CD14-positive monocyte (primary cell): ENCODE measurements around the gene RAI2. TPM values are rescaled to one million over a fixed set of nuclear protein-coding genes. Genes with fewer than 3 reads are reported as not detected.

Experiments
- DNase-seq, 3 donors: peaks; one replicate each; pipeline ENCODE4 v3.0.0-alpha.2; 2011 to 2022
- H2AFZ ChIP-seq: 2 replicates; pipeline ENCODE4 v1.6.0; 2012; ENCODE audit warnings: mild to moderate bottlenecking, low read depth, low read length, inconsistent platforms; ENCODE audit not compliant: insufficient read depth, poor library complexity, severe bottlenecking
- H3K27ac ChIP-seq, 2 donors: 1 replicate in 1 of 2; 2 replicates in 1 of 2; pipeline ENCODE4 v1.5.1; 2012 to 2013; ENCODE audit warnings: low read length in 2 of 2, control low read depth in 1 of 2, inconsistent platforms in 1 of 2, low read depth in 1 of 2, mild to moderate bottlenecking in 1 of 2
- H3K27me3 ChIP-seq, 2 donors: one replicate each; pipeline versions ENCODE4 v1.6.0 to v1.6.1; 2011 to 2013; ENCODE audit warnings: low read length in 2 of 2; ENCODE audit not compliant: control insufficient read depth in 2 of 2, insufficient read depth in 2 of 2
- H3K36me3 ChIP-seq, 2 donors: replicated peaks in 1 of 2; 1 replicate in 1 of 2; 2 replicates in 1 of 2; pipeline versions ENCODE4 v1.5.1 to v1.6.1; 2012 to 2013; ENCODE audit warnings: low read length in 2 of 2, control low read depth in 1 of 2, inconsistent platforms in 1 of 2, mild to moderate bottlenecking in 1 of 2; ENCODE audit not compliant: insufficient read depth in 2 of 2, control insufficient read depth in 1 of 2
- H3K4me1 ChIP-seq, 2 donors: 1 replicate in 1 of 2; 2 replicates in 1 of 2; pipeline versions ENCODE4 v1.5.1 to v1.6.1; 2012 to 2013; ENCODE audit warnings: low read length in 2 of 2, control low read depth in 1 of 2, inconsistent platforms in 1 of 2, mild to moderate bottlenecking in 1 of 2, moderate library complexity in 1 of 2; ENCODE audit not compliant: insufficient read depth in 2 of 2, control insufficient read depth in 1 of 2
- H3K4me2 ChIP-seq: replicated peaks from 2 replicates; pipeline ENCODE3; 2012; ENCODE audit warnings: low read length, moderate library complexity, mild to moderate bottlenecking; ENCODE audit not compliant: poor library complexity, severe bottlenecking; ENCODE audit errors: extremely low read depth
- H3K4me3 ChIP-seq, 3 experiments: fragments of 200-600 bp in 1 of 3; sonication (generic) in 1 of 3; replicated peaks in 1 of 3; 1 replicate in 2 of 3; 2 replicates in 1 of 3; pipeline ENCODE4 v1.5.1; 2011 to 2013; ENCODE audit warnings: low read length in 3 of 3, mild to moderate bottlenecking in 3 of 3, control low read depth in 2 of 3, low read depth in 2 of 3, inconsistent platforms in 1 of 3, moderate library complexity in 1 of 3
- H3K79me2 ChIP-seq: 2 replicates; pipeline ENCODE4 v1.6.0; 2012; ENCODE audit warnings: mild to moderate bottlenecking, control low read depth, inconsistent platforms, low read length, moderate library complexity; ENCODE audit not compliant: insufficient read depth
- H3K9ac ChIP-seq: 2 replicates; pipeline ENCODE4 v1.6.0; 2017; ENCODE audit warnings: low read length, mild to moderate bottlenecking; ENCODE audit not compliant: insufficient read depth, poor library complexity, severe bottlenecking
- H3K9me3 ChIP-seq, 2 donors: replicated peaks in 1 of 2; 1 replicate in 1 of 2; 2 replicates in 1 of 2; pipeline versions ENCODE4 v1.5.1 to v1.6.1; 2012 to 2013; ENCODE audit warnings: low read length in 2 of 2, control low read depth in 1 of 2; ENCODE audit not compliant: control insufficient read depth in 1 of 2, insufficient read depth in 1 of 2
- H4K20me1 ChIP-seq: 2 replicates; pipeline ENCODE4 v1.6.0; 2012; ENCODE audit warnings: mild to moderate bottlenecking, low read length, control low read depth, moderate library complexity; ENCODE audit not compliant: insufficient read depth
- H3K27ac Mint-ChIP-seq, 7 donors: one replicate each; pipeline ENCODE4 v1.8.0; 2020; ENCODE audit warnings: mild to moderate bottlenecking in 7 of 7, mixed read lengths in 7 of 7, moderate library complexity in 6 of 7, inconsistent platforms in 2 of 7
- H3K27me3 Mint-ChIP-seq, 3 donors: one replicate each; pipeline ENCODE4 v1.8.0; 2021 to 2022; ENCODE audit warnings: low read depth in 3 of 3, mild to moderate bottlenecking in 3 of 3, mixed read lengths in 3 of 3, moderate library complexity in 3 of 3, inconsistent platforms in 1 of 3
- H3K36me3 Mint-ChIP-seq, 2 donors: one replicate each; pipeline ENCODE4 v1.8.0; 2020; ENCODE audit warnings: mixed read lengths in 2 of 2, inconsistent platforms in 1 of 2, mild to moderate bottlenecking in 1 of 2
- H3K4me1 Mint-ChIP-seq: one replicate; pipeline ENCODE4 v1.8.0; 2020; ENCODE audit warnings: mild to moderate bottlenecking, mixed read lengths
- H3K4me3 Mint-ChIP-seq, 2 donors: one replicate each; pipeline ENCODE4 v1.8.0; 2020; ENCODE audit warnings: mild to moderate bottlenecking in 2 of 2, mixed read lengths in 2 of 2, moderate library complexity in 1 of 2
- H3K9me3 Mint-ChIP-seq, 7 donors: one replicate each; pipeline ENCODE4 v1.8.0; 2020 to 2022; ENCODE audit warnings: mixed read lengths in 7 of 7, mild to moderate bottlenecking in 6 of 7, moderate library complexity in 6 of 7, inconsistent platforms in 2 of 7
- WGBS: methylation state at CpG from one replicate; pipeline ENCODE4 v1.1.5; 2013; ENCODE audit warnings: missing lambda C conversion rate; ENCODE audit not compliant: insufficient coverage; 5-methylcytosine and 5-hydroxymethylcytosine counted together
- intact Hi-C, 2 donors: fragments of 100-400 bp; cut with micrococcal nuclease; formaldehyde crosslinking; loops; one replicate each; pipeline versions ENCODE4 v1.15.0 to v1.15.1; 2023
- polyA plus RNA-seq, 3 donors: library from polyadenylated mRNA; depleted of rRNA in 1 of 3; unstranded in 2 of 3; stranded (reverse) in 1 of 3; fragments of 300-500 nt in 2 of 3; fragments of >200 nt in 1 of 3; fragmentation: Illumina TruSeq in 2 of 3; gene quantifications; 1 replicate in 2 of 3; 2 replicates in 1 of 3; pipeline ENCODE4 v1.2.3, GENCODE V29; 2012 to 2021
- TF ChIP-seq, protein P1 (sequence below): fragments of 200-600 bp; IDR thresholded peaks from one replicate; pipeline ENCODE4 v1.8.0; 2022; ENCODE audit warnings: antibody characterized with exemption, mild to moderate bottlenecking

The RAI2 gene
- polyA plus RNA-seq, 3 donors = not detected

DNA sequence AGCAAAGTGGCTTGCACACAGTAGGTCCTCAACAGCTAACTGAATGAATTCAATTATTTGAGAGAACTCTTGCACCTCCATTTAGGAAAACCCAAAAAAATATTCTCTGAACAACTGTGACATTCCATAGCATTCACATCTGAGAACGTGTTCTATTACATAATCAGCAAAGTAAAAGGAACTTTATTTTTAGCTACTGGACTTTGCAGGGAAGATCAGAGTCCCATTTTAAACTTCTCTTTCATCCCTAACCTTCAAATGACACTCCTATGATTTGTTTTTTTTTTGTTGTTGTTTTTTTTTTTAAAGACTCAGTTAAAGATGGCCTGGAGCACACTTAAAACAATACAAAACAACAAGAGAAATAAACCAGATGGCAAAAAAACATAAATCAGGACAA, 30.9 kb downstream of the RAI2 start:
- H3K9ac ChIP-seq = no peak overlapping the region
- no CpG with 5 or more reads among the region's 1 CpG for WGBS
- Mint-ChIP-seq H3K4me1 (peaks cover 16% of the 10 kb centered on the region), H3K27ac (no peak overlapping the region), H3K9me3 (peaks cover 3 to 5% (median 3%) of the 10 kb centered on the region in 7 donors), H3K4me3 (no peak overlapping the region), H3K27me3 (peaks cover 0 to 9% (median 2%) of the 10 kb centered on the region in 3 donors), H3K36me3 (no peaks in the 10 kb centered on the region)
- peaks cover 3 to 8% of the 10 kb centered on the region in 2 donors for H3K9me3 ChIP-seq
- no peak overlapping the region for H3K4me3 ChIP-seq
- TF ChIP-seq, protein P1, sequence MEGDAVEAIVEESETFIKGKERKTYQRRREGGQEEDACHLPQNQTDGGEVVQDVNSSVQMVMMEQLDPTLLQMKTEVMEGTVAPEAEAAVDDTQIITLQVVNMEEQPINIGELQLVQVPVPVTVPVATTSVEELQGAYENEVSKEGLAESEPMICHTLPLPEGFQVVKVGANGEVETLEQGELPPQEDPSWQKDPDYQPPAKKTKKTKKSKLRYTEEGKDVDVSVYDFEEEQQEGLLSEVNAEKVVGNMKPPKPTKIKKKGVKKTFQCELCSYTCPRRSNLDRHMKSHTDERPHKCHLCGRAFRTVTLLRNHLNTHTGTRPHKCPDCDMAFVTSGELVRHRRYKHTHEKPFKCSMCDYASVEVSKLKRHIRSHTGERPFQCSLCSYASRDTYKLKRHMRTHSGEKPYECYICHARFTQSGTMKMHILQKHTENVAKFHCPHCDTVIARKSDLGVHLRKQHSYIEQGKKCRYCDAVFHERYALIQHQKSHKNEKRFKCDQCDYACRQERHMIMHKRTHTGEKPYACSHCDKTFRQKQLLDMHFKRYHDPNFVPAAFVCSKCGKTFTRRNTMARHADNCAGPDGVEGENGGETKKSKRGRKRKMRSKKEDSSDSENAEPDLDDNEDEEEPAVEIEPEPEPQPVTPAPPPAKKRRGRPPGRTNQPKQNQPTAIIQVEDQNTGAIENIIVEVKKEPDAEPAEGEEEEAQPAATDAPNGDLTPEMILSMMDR = no peak
- intact Hi-C loops = no loop called here
- no peaks in the 10 kb centered on the region for H3K79me2 ChIP-seq
- H3K4me1 ChIP-seq = no peaks in the 10 kb centered on the region
- H3K27me3 ChIP-seq = no peaks in the 10 kb centered on the region
- DNase-seq = no peak
- H4K20me1 ChIP-seq = no peaks in the 10 kb centered on the region
- no peak overlapping the region for H3K27ac ChIP-seq
- H3K4me2 ChIP-seq = no peak overlapping the region
- H2AFZ ChIP-seq = no peak overlapping the region
- H3K36me3 ChIP-seq = no peaks in the 10 kb centered on the region

DNA sequence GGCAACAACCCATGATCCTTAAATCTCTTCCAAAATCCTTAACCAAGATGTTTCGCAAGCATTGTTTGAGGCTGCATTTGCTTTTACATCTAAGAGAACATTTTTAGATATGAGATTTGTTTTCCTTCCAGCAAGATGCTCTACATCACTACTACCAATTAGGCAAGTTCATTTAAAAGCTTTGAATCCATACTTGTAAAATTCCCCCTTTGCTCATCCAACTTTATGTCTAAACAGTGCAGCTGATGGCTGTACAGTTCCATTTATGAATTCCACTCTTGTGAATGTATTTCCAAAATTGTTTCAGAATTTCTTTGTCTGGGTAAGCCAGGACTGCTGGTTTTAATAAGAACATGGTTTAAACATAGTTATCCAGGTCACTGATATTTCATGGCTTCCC, 31.5 kb downstream of the RAI2 start:
- peaks cover 3 to 5% (median 3%) of the 10 kb centered on the region in 7 donors for H3K9me3 Mint-ChIP-seq
- no peaks in the 10 kb centered on the region for H3K36me3 Mint-ChIP-seq
- Histone ChIP-seq H3K4me2 (no peak overlapping the region), H3K4me3 (no peak overlapping the region), H3K79me2 (no peaks in the 10 kb centered on the region), H4K20me1 (no peaks in the 10 kb centered on the region), H2AFZ (no peak overlapping the region), H3K36me3 (no peaks in the 10 kb centered on the region), H3K27ac (no peak overlapping the region), H3K27me3 (no peaks in the 10 kb centered on the region), H3K4me1 (no peaks in the 10 kb centered on the region), H3K9ac (no peak overlapping the region), H3K9me3 (peaks cover 3 to 8% of the 10 kb centered on the region in 2 donors)
- WGBS = no CpG with 5 or more reads among the region's 1 CpG
- DNase-seq = no peak
- peaks cover 16% of the 10 kb centered on the region for H3K4me1 Mint-ChIP-seq
- no peak overlapping the region for H3K4me3 Mint-ChIP-seq
- TF ChIP-seq, protein P1 = no peak
- no peak overlapping the region for H3K27ac Mint-ChIP-seq
- intact Hi-C loops = no loop called here
- H3K27me3 Mint-ChIP-seq = peaks cover 0 to 8% (median under 1%) of the 10 kb centered on the region in 3 donors
